Measurements from ENCODE around the gene ATRIP. TPM values are rescaled to one million over a fixed set of nuclear protein-coding genes. Genes with fewer than 3 reads are reported as not detected.

The ATRIP gene
- total and polyA plus RNA-seq, 10 of the 15 experiments (the other 5 are each of a cell fraction or from before 2014, with no cell fraction given), result 1.4 to 16.0 (median 10.1) TPM

GRCh38 chr3:48460517-48460902 lies 14.0 kb downstream of the ATRIP start:
- Histone ChIP-seq H3K27me3 (replicated peaks in 1 of 2; ENCODE audit: control insufficient read depth in 2 of 2, insufficient read depth in 2 of 2, low read length in 1 of 2) (no peaks in the 10 kb centered on the region), H3K4me2 (ENCODE audit: control insufficient read depth, insufficient read depth) (no peak overlapping the region), H3K4me1 (ENCODE audit: control insufficient read depth, insufficient read depth, low read length) (peaks cover 4% of the 10 kb centered on the region), H3K9ac (ENCODE audit: control insufficient read depth, insufficient read depth, low read length) (no peak overlapping the region), H3K79me2 (ENCODE audit: control insufficient read depth, insufficient read depth, low read length) (no peaks in the 10 kb centered on the region), H3K9me3 (replicated peaks; ENCODE audit: control insufficient read depth, insufficient read depth, low read length) (no peaks in the 10 kb centered on the region), H3K4me3 (no peak overlapping the region), H3K27ac (ENCODE audit: control insufficient read depth, insufficient read depth) (no peak overlapping the region), H4K20me1 (ENCODE audit: control insufficient read depth, insufficient read depth) (no peaks in the 10 kb centered on the region), H3K36me3 (ENCODE audit: control insufficient read depth in 2 of 2, insufficient read depth in 2 of 2, low read length in 1 of 2) (peaks cover 13 to 18% of the 10 kb centered on the region in 2 experiments), H2AFZ (ENCODE audit: control insufficient read depth, low read depth, low read length) (no peak overlapping the region)
- WGBS (ENCODE audit: insufficient coverage, insufficient replicate concordance, low lambda C conversion rate, missing lambda C conversion rate), result 98% methylated on average over 3 of the region's 3 CpGs
- CTCF ChIA-PET, result interaction anchor here (1.5 kb wide), 1 partner anchor 25 kb away, joined by 4 read pairs; no protein-coding TSS in a partner anchor
- RAD21 ChIA-PET (ENCODE audit: unreplicated experiment), result no interaction called here
- no peak for FAIRE-seq
- SMC1A ChIA-PET (ENCODE audit: uncharacterized antibody, unreplicated experiment), result interaction anchor here (0.9 to 1.1 kb wide), 2 partner anchors 20 to 24 kb away, joined by 3 read pairs; no protein-coding TSS in a partner anchor
- intact Hi-C loops (cut with micrococcal nuclease; ENCODE audit: unreplicated experiment) (no loop called here), in situ Hi-C loops (cut with MboI) (no loop called here)
- DNase-seq (ENCODE audit: low read depth, low spot score), result no peak
- POLR2A ChIA-PET, result no interaction called here
- BruUV-seq (replicated peaks), result no TSS peak
- ATAC-seq, result no peak
- TF ChIP-seq USF1 (IDR thresholded peaks at IDR 0.05; ENCODE audit: borderline replicate concordance, extremely low read length, insufficient read depth, low read depth, low read length), result no peak
- TF ChIP-seq JUNB (IDR thresholded peaks at IDR 0.05), result no peak
- no peak for TF ChIP-seq RUNX3 (IDR thresholded peaks at IDR 0.05; ENCODE audit: low read length)
- no peak for TF ChIP-seq PRDM15 (CRISPR knock-in tag; IDR thresholded peaks at IDR 0.05)
- TF ChIP-seq NBN (IDR thresholded peaks at IDR 0.05), result no peak
- TF ChIP-seq CEBPZ (IDR thresholded peaks at IDR 0.05; ENCODE audit: low read depth, low read length), result no peak
- TF ChIP-seq E2F8 (IDR thresholded peaks at IDR 0.05; ENCODE audit: low read depth, partially characterized antibody), result no peak
- TF ChIP-seq BHLHE40 (IDR thresholded peaks at IDR 0.05; ENCODE audit: borderline replicate concordance in 1 of 2, low read depth in 2 of 2, low read length in 1 of 2), result no peak
- TF ChIP-seq ZNF274 (IDR thresholded peaks at IDR 0.05; ENCODE audit: insufficient read depth, insufficient read length), result no peak
- TF ChIP-seq BCLAF1 (IDR thresholded peaks at IDR 0.05), result no peak

Data from GM12878 (cell line).